Naive thymus-derived CD4-positive, alpha-beta T cell (primary cell): ENCODE results near the gene CTXN1. TPM values are rescaled to one million over a fixed set of nuclear protein-coding genes. Genes with fewer than 3 reads are reported as not detected.
"Not testable (repeated sequence)": the region's sequence is repeated elsewhere in the genome, so short reads cannot be mapped to it uniquely, and the experiment has no call there.

Source experiments
- ATAC-seq: fragments of 150-1000 bp; cut with Tn5 transposase; 2 replicates; pipeline ENCODE4 v1.10.0; 2021; ENCODE audit warnings: mild to moderate bottlenecking, moderate library complexity
- CTCF ChIA-PET: fragments of 350-600 bp; sonication (Branson Sonifier 250); formaldehyde crosslinking; loops from one replicate; lab custom pipeline; 2021; ENCODE audit warnings: antibody characterized with exemption; lab: Charles Lee
- POLR2A ChIA-PET: fragments of 350-600 bp; sonication (Branson Sonifier 250); formaldehyde crosslinking; loops from one replicate; lab custom pipeline; 2021; ENCODE audit warnings: antibody characterized with exemption, inconsistent platforms; lab: Charles Lee
- DNase-seq, 9 donors: peaks; one replicate each; pipeline versions ENCODE4 v3.0.0 to v3.0.0-alpha.2; 2020 to 2022; ENCODE audit warnings: mixed read lengths in 1 of 9
- H3K27ac ChIP-seq: one replicate; pipeline ENCODE4 v1.7.0; 2013; ENCODE audit warnings: mild to moderate bottlenecking, low read depth, low read length, moderate library complexity
- H3K27me3 ChIP-seq, 2 donors: one replicate each; pipeline ENCODE4 v1.7.0; 2013; ENCODE audit warnings: low read length in 2 of 2, mild to moderate bottlenecking in 2 of 2, moderate library complexity in 2 of 2; ENCODE audit not compliant: control insufficient read depth in 2 of 2, insufficient read depth in 2 of 2
- H3K36me3 ChIP-seq, 3 experiments: 1 replicate in 2 of 3; 2 replicates in 1 of 3; pipeline ENCODE4 v1.7.0; 2013; ENCODE audit warnings: low read length in 3 of 3, mild to moderate bottlenecking in 3 of 3, moderate library complexity in 1 of 3; ENCODE audit not compliant: insufficient read depth in 3 of 3, control insufficient read depth in 2 of 3
- H3K4me1 ChIP-seq, 2 donors: one replicate each; pipeline ENCODE4 v1.7.0; 2013; ENCODE audit warnings: low read length in 2 of 2, mild to moderate bottlenecking in 2 of 2, moderate library complexity in 1 of 2; ENCODE audit not compliant: control insufficient read depth in 2 of 2, insufficient read depth in 2 of 2
- H3K4me3 ChIP-seq: 2 replicates; pipeline ENCODE4 v1.7.0; 2013; ENCODE audit warnings: mild to moderate bottlenecking, low read length
- H3K9me3 ChIP-seq, 3 experiments: 1 replicate in 2 of 3; 2 replicates in 1 of 3; pipeline ENCODE4 v1.7.0; 2013; ENCODE audit warnings: low read length in 3 of 3; ENCODE audit not compliant: control insufficient read depth in 2 of 3
- H3K27ac Mint-ChIP-seq, 9 donors: one replicate each; pipeline ENCODE4 v1.8.0; 2020 to 2022; ENCODE audit warnings: mixed read lengths in 9 of 9, mild to moderate bottlenecking in 8 of 9, moderate library complexity in 5 of 9, inconsistent platforms in 2 of 9
- H3K27me3 Mint-ChIP-seq, 5 donors: one replicate each; pipeline ENCODE4 v1.8.0; 2021 to 2022; ENCODE audit warnings: mixed read lengths in 5 of 5, mild to moderate bottlenecking in 1 of 5
- H3K36me3 Mint-ChIP-seq, 5 donors: one replicate each; pipeline ENCODE4 v1.8.0; 2020 to 2022; ENCODE audit warnings: mixed read lengths in 5 of 5, mild to moderate bottlenecking in 3 of 5, inconsistent platforms in 1 of 5
- H3K4me1 Mint-ChIP-seq, 7 donors: one replicate each; pipeline ENCODE4 v1.8.0; 2020 to 2022; ENCODE audit warnings: mixed read lengths in 7 of 7, mild to moderate bottlenecking in 3 of 7, inconsistent platforms in 1 of 7
- H3K4me3 Mint-ChIP-seq, 10 donors: one replicate each; pipeline ENCODE4 v1.8.0; 2020 to 2022; ENCODE audit warnings: mild to moderate bottlenecking in 10 of 10, mixed read lengths in 10 of 10, moderate library complexity in 6 of 10, inconsistent platforms in 2 of 10
- H3K9me3 Mint-ChIP-seq, 11 donors: one replicate each; pipeline ENCODE4 v1.8.0; 2020 to 2022; ENCODE audit warnings: mixed read lengths in 11 of 11, mild to moderate bottlenecking in 4 of 11, inconsistent platforms in 1 of 11, moderate library complexity in 1 of 11
- intact Hi-C, 2 donors: fragments of 100-400 bp; cut with micrococcal nuclease; formaldehyde crosslinking; loops; one replicate each; pipeline ENCODE4 v1.15.1; 2023
- polyA plus RNA-seq, 2 donors: library from polyadenylated mRNA; unstranded; fragments of 300-500 nt; fragmentation: Illumina TruSeq; gene quantifications; one replicate each; pipeline ENCODE4 v1.2.3, GENCODE V29; 2021
- total RNA-seq, 6 experiments: library from RNA in 5 of 6; stranded (reverse) in 5 of 6; gene quantifications; 1 replicate in 5 of 6; 2 replicates in 1 of 6; pipeline ENCODE4 v1.2.3 and lab custom pipeline; 2021 to 2026

CTXN1 gene
- total and polyA plus RNA-seq, 7 experiments from 2014 or later: 0.32 TPM; not detected in 6

DNA sequence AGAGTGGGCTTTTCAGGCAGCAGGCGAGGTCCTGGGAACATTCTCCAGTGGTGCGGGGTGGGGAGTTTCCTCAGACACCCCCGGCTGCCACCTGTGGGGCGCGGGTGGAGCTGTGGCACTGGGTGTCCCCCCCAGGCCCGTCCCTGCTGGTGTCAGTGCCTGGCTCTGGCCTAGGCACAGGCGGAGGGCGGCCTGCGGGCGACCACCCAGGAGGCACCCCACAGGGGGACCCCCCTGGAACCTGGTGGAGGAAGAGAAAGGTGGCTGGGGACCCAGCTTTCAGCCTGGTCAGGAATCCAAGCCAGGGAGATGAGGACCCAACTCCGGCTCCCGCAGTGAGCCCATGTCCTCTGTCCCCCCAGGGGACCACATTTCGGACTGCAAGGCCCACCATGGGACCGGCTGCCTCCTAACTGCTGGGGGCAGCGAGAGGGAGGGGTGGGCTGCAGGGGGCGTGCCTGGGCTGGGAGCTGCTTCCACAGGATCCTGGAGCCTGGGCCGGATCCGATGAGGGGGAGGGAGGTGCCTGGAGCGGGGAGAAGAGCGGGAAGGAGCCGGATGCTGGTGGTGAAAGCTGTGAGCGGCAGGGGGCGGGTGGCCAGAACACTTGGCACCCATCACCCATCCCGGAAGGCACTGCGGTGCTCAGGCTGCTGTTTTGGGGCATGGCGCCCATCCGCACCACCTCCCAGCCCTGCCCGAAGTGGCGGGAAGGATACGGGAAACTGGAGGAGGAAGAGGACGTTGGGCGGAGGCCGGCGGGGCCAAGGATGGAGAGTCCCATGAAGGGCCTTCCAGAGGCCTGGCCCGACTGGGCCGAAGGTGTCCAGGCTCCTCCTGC lies 5.5 kb upstream of the CTXN1 start:
- H3K27ac Mint-ChIP-seq: no peak overlapping the region
- Histone ChIP-seq H3K36me3 (peaks cover 0 to 63% (median 23%) of the 10 kb centered on the region in 3 experiments), H3K4me1 (no peaks in the 10 kb centered on the region), H3K27me3 (no peaks in the 10 kb centered on the region), H3K9me3 (no peaks in the 10 kb centered on the region), H3K4me3 (no peak overlapping the region), H3K27ac (no peak overlapping the region)
- no peaks in the 10 kb centered on the region for H3K9me3 Mint-ChIP-seq
- DNase-seq (no peak), ATAC-seq (no peak)
- H3K4me1 Mint-ChIP-seq: peaks cover 0 to 9% (median 5%) of the 10 kb centered on the region in 7 donors
- CTCF ChIA-PET: interaction anchor here (1.4 kb wide), 1 partner anchor 10 kb away, joined by 8 read pairs; the partner anchor contains the start of gene SNAPC2
- peaks cover 0 to 9% (median 4%) of the 10 kb centered on the region in 5 donors for H3K36me3 Mint-ChIP-seq
- intact Hi-C loops: no loop called here
- no peaks in the 10 kb centered on the region for H3K27me3 Mint-ChIP-seq
- POLR2A ChIA-PET: interaction anchor here (0.7 kb wide), 1 partner anchor 65 kb away, joined by 3 read pairs; no protein-coding TSS in a partner anchor
- no peak overlapping the region for H3K4me3 Mint-ChIP-seq

DNA sequence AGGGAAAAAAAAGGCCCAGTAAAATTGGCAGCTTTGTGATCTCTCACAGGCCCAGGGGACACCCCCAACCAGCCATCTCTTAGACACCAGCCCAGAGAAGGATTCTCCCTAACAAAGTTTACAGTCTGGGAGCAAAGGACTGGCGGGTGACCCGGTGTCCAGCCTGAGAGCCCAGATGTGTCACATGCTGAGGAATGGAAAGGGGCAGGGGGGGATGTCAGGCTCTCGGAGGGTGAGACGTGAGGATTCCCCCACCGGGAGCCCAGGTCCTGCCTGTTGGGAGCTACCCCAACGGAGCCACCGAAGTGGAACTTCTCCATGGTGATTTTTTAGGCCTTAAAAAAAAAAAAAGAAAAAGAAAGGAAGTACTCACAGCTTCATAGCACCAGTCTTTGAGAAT lies 4.8 kb upstream of the CTXN1 start:
- no peaks in the 10 kb centered on the region for H3K27me3 ChIP-seq
- Mint-ChIP-seq H3K27ac (no peak overlapping the region), H3K9me3 (no peaks in the 10 kb centered on the region), H3K4me1 (peaks cover 0 to 11% (median 5%) of the 10 kb centered on the region in 7 donors), H3K36me3 (peaks cover 0 to 9% (median 4%) of the 10 kb centered on the region in 5 donors), H3K27me3 (no peaks in the 10 kb centered on the region), H3K4me3 (no peak overlapping the region)
- H3K4me3 ChIP-seq: no peak overlapping the region
- CTCF ChIA-PET: interaction anchor here (1.4 kb wide), 1 partner anchor 10 kb away, joined by 8 read pairs; the partner anchor contains the start of gene SNAPC2
- no peak overlapping the region for H3K27ac ChIP-seq
- intact Hi-C loops: no loop called here
- ATAC-seq (no peak), DNase-seq (no peak)
- H3K4me1 ChIP-seq: peaks cover 0 to 4% of the 10 kb centered on the region in 2 donors
- peaks cover 0 to 57% (median 21%) of the 10 kb centered on the region in 3 experiments for H3K36me3 ChIP-seq
- H3K9me3 ChIP-seq: no peaks in the 10 kb centered on the region
- POLR2A ChIA-PET: interaction anchor here (0.7 kb wide), 1 partner anchor 64 kb away, joined by 3 read pairs; no protein-coding TSS in a partner anchor

DNA sequence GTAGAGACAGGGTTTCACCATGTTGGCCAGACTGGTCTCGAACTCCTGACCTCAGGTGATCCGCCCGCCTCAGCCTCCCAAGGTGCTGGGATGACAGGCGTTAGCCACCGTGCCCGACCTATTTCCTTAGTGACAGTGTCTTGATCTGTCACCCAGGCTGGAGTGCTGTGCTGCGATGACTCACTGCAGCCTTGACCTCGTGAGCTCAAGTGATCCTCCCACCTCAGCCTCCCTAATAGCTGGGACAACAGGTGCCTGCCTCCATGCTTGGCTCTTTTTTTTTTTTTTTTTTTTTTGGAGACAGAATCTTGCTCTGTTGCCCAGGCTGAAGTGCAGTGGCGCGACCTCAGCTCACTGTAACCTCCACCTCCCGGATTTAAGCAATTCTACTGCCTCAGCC lies 4.1 kb upstream of the CTXN1 start:
- H3K9me3 Mint-ChIP-seq, H3K4me3 Mint-ChIP-seq, H3K4me3 ChIP-seq, H3K27me3 ChIP-seq, H3K36me3 Mint-ChIP-seq, H3K27ac ChIP-seq, H3K4me1 ChIP-seq, POLR2A ChIA-PET, H3K27me3 Mint-ChIP-seq, intact Hi-C loops, DNase-seq, H3K9me3 ChIP-seq, ATAC-seq: not testable (repeated sequence)
- Mint-ChIP-seq H3K4me1 (peaks cover 0 to 14% (median 7%) of the 10 kb centered on the region in 7 donors), H3K27ac (peak overlapping the region in 6 of 9 donors; percentile 9 to 64 (median 37))
- H3K36me3 ChIP-seq: peaks cover 0 to 50% (median 15%) of the 10 kb centered on the region in 3 experiments
- CTCF ChIA-PET: interaction anchor here (1.1 kb wide), 1 partner anchor 10 kb away, joined by 3 read pairs; no protein-coding TSS in a partner anchor

GRCh38 chr19:7928741-7929701 lies 3.1 kb upstream of the CTXN1 start:
- H3K36me3 Mint-ChIP-seq: peaks cover 0 to 5% (median 3%) of the 10 kb centered on the region in 5 donors
- H3K4me3 ChIP-seq: no peak overlapping the region
- H3K36me3 ChIP-seq: peaks cover 0 to 40% (median 15%) of the 10 kb centered on the region in 3 experiments
- H3K4me1 Mint-ChIP-seq: peaks cover 0 to 19% (median 9%) of the 10 kb centered on the region in 7 donors
- H3K27me3 ChIP-seq: no peaks in the 10 kb centered on the region
- H3K4me3 Mint-ChIP-seq: no peak overlapping the region
- no peaks in the 10 kb centered on the region for H3K9me3 ChIP-seq
- no peaks in the 10 kb centered on the region for H3K27me3 Mint-ChIP-seq
- ATAC-seq (peak; percentile 78), DNase-seq (peak; percentile 56 to 81 (median 65))
- CTCF ChIA-PET: interaction anchor here (0.7 to 1.1 kb wide), 3 partner anchors 11 to 931 kb away, joined by 3 to 4 read pairs (median 3); no protein-coding TSS in a partner anchor
- peak overlapping the region; percentile 29 for H3K27ac ChIP-seq
- H3K4me1 ChIP-seq: peaks cover 0 to 4% of the 10 kb centered on the region in 2 donors
- peak overlapping the region in 5 of 9 donors; percentile 8 to 71 (median 49) for H3K27ac Mint-ChIP-seq
- no peaks in the 10 kb centered on the region for H3K9me3 Mint-ChIP-seq
- intact Hi-C loops: loop anchor here (1.0 to 10.0 kb wide), 2 partner anchors 14 to 864 kb away; partner anchors contain the start of genes TIMM44 (in 1 of the 2) and ZNF557 (in 1 of the 2)
- POLR2A ChIA-PET: interaction anchor here (0.6 to 1.4 kb wide), 2 partner anchors 8 to 15 kb away, joined by 4 to 6 read pairs; partner anchors contain the start of gene TIMM44

- Mint-ChIP-seq H3K27ac (peak overlapping the region in 3 of 9 donors; percentile 16 to 78 (median 23)), H3K9me3 (no peaks in the 10 kb centered on the region), H3K36me3 (peaks cover 0 to 5% (median 3%) of the 10 kb centered on the region in 5 donors), H3K4me3 (peak overlapping the region in 2 of 10 donors; percentile 34 to 51), H3K27me3 (no peaks in the 10 kb centered on the region), H3K4me1 (peaks cover under 1 to 24% (median 9%) of the 10 kb centered on the region in 7 donors)
- Histone ChIP-seq H3K4me1 (peaks cover 0 to 4% of the 10 kb centered on the region in 2 donors), H3K27me3 (no peaks in the 10 kb centered on the region), H3K36me3 (peaks cover 0 to 33% (median 9%) of the 10 kb centered on the region in 3 experiments), H3K27ac (no peak overlapping the region), H3K4me3 (no peak overlapping the region), H3K9me3 (no peaks in the 10 kb centered on the region)
- POLR2A ChIA-PET: interaction anchor here (0.8 to 1.4 kb wide), 3 partner anchors 12 to 20 kb away, joined by 3 to 6 read pairs (median 4); partner anchors contain the start of gene TIMM44
- ATAC-seq: no peak
- DNase-seq: no peak
- CTCF ChIA-PET: interaction anchor here (0.6 to 1.0 kb wide), 3 partner anchors 55 to 930 kb away, joined by 3 to 4 read pairs (median 3); no protein-coding TSS in a partner anchor
- intact Hi-C loops: loop anchor here in 1 of 2 donors (10.0 kb wide), 1 partner anchor 864 kb away; the partner anchor contains the start of gene ZNF557
Measured at GRCh38 chr19:7928334-7928706, 2.4 kb upstream of the CTXN1 start.
